IMR-90 (cell line): ENCODE measurements around the gene LAP3. TPM values are rescaled to one million over a fixed set of nuclear protein-coding genes. Genes with fewer than 3 reads are reported as not detected.

Source experiments
- ATAC-seq: fragments of 200-7000 bp; cut with Tn5 transposase; 2 replicates; pipeline ENCODE4 v1.9.1; 2020; ENCODE audit warnings: low read depth, mild to moderate bottlenecking, moderate library complexity
- BruUV-seq: library from RNA; stranded (reverse); fragments of 400-500 nt; replicated peaks from 2 replicates; lab custom pipeline; 2021; lab: Mats Ljungman, UMichigan
- CTCF ChIA-PET: fragments of 300-600 bp; formaldehyde crosslinking; extraction: SDS; loops from one replicate; lab custom pipeline; 2021; ENCODE audit warnings: antibody characterized with exemption; lab: Yijun Ruan, JAX
- POLR2A ChIA-PET: fragments of 300-600 bp; sonication (Branson Sonifier 250); formaldehyde crosslinking; loops from one replicate; lab custom pipeline; 2022; ENCODE audit warnings: antibody characterized with exemption; ENCODE audit not compliant: unreplicated experiment; lab: Charles Lee
- DNase-seq: peaks from one replicate; pipeline ENCODE4 v3.0.0; 2013
- H2AFZ ChIP-seq: replicated peaks from 2 replicates; pipeline ENCODE3; 2013; ENCODE audit warnings: low read length, mild to moderate bottlenecking; ENCODE audit not compliant: poor library complexity
- H2AK5ac ChIP-seq: 2 replicates; pipeline ENCODE4 v1.6.1; 2013; ENCODE audit warnings: low read depth, low read length, inconsistent platforms
- H2AK9ac ChIP-seq: replicated peaks from 2 replicates; pipeline ENCODE3; 2013; ENCODE audit warnings: mild to moderate bottlenecking, low read depth, low read length, moderate library complexity; ENCODE audit not compliant: poor library complexity
- H2BK120ac ChIP-seq: 2 replicates; pipeline ENCODE4 v1.6.1; 2013; ENCODE audit warnings: low read depth, low read length, inconsistent platforms
- H2BK15ac ChIP-seq: 3 replicates; pipeline ENCODE4 v1.6.1; 2013; ENCODE audit warnings: low read depth, low read length, inconsistent platforms
- H2BK20ac ChIP-seq: 2 replicates; pipeline ENCODE4 v1.6.1; 2013; ENCODE audit warnings: low read depth, mild to moderate bottlenecking, inconsistent platforms, low read length, moderate library complexity
- H2BK5ac ChIP-seq: 2 replicates; pipeline ENCODE4 v1.6.1; 2013; ENCODE audit warnings: mild to moderate bottlenecking, low read depth, low read length, inconsistent platforms; ENCODE audit not compliant: poor library complexity, severe bottlenecking
- H3K14ac ChIP-seq: replicated peaks from 2 replicates; pipeline ENCODE4 v1.6.1; 2013; ENCODE audit warnings: low read depth, low read length, inconsistent platforms
- H3K18ac ChIP-seq: 2 replicates; pipeline ENCODE4 v1.6.1; 2013; ENCODE audit warnings: low read depth, low read length, control low read depth
- H3K23ac ChIP-seq: 2 replicates; pipeline ENCODE4 v1.6.1; 2013; ENCODE audit warnings: low read depth, low read length, inconsistent platforms
- H3K27ac ChIP-seq: 2 replicates; pipeline ENCODE4 v1.5.1; 2013; ENCODE audit warnings: mild to moderate bottlenecking, control low read depth, low read length; ENCODE audit not compliant: insufficient read depth
- H3K27me3 ChIP-seq: 2 replicates; pipeline ENCODE4 v1.6.1; 2013; ENCODE audit warnings: low read length; ENCODE audit not compliant: control insufficient read depth, insufficient read depth
- H3K36me3 ChIP-seq: 2 replicates; pipeline ENCODE4 v1.6.1; 2013; ENCODE audit warnings: low read length, mixed read lengths; ENCODE audit not compliant: control insufficient read depth, insufficient read depth
- H3K4ac ChIP-seq: 2 replicates; pipeline ENCODE4 v1.6.1; 2013; ENCODE audit warnings: low read depth, low read length, inconsistent platforms
- H3K4me1 ChIP-seq: 2 replicates; pipeline ENCODE4 v1.6.1; 2013; ENCODE audit warnings: low read length, mixed read lengths; ENCODE audit not compliant: control insufficient read depth, insufficient read depth
- H3K4me2 ChIP-seq: 2 replicates; pipeline ENCODE4 v1.6.1; 2013; ENCODE audit warnings: low read depth, mild to moderate bottlenecking, control low read depth, low read length, moderate library complexity
- H3K4me3 ChIP-seq: 2 replicates; pipeline ENCODE4 v1.5.1; 2013; ENCODE audit warnings: low read depth, mild to moderate bottlenecking, control low read depth, low read length, moderate library complexity; ENCODE audit not compliant: insufficient read depth
- H3K56ac ChIP-seq: 2 replicates; pipeline ENCODE4 v1.6.1; 2013; ENCODE audit warnings: low read length, inconsistent platforms; ENCODE audit not compliant: insufficient read depth; ENCODE audit errors: extremely low read depth
- H3K79me1 ChIP-seq, 2 experiments: 2 replicates each; pipeline ENCODE4 v1.6.1; 2013; ENCODE audit warnings: low read length in 2 of 2, inconsistent platforms in 1 of 2, low read depth in 1 of 2
- H3K9ac ChIP-seq: 2 replicates; pipeline ENCODE4 v1.6.1; 2013; ENCODE audit warnings: low read depth, low read length, control low read depth
- H3K9me1 ChIP-seq: 2 replicates; pipeline ENCODE4 v1.6.1; 2013; ENCODE audit warnings: low read length, inconsistent platforms; ENCODE audit not compliant: insufficient read depth
- H3K9me3 ChIP-seq: 2 replicates; pipeline ENCODE4 v1.6.1; 2013; ENCODE audit warnings: low read length; ENCODE audit not compliant: control insufficient read depth, insufficient read depth
- H4K20me1 ChIP-seq: 2 replicates; pipeline ENCODE4 v1.6.1; 2013; ENCODE audit warnings: low read length, inconsistent platforms; ENCODE audit not compliant: insufficient read depth
- H4K5ac ChIP-seq: 2 replicates; pipeline ENCODE4 v1.6.1; 2013; ENCODE audit warnings: mild to moderate bottlenecking, low read depth, low read length, control low read depth
- H4K8ac ChIP-seq, 2 experiments: 2 replicates each; pipeline ENCODE4 v1.6.1; 2013; ENCODE audit warnings: low read depth in 2 of 2, low read length in 2 of 2, control low read depth in 1 of 2, inconsistent platforms in 1 of 2
- H4K91ac ChIP-seq: 2 replicates; pipeline ENCODE4 v1.6.1; 2013; ENCODE audit warnings: low read depth, low read length, inconsistent platforms; ENCODE audit not compliant: insufficient read depth
- CEBPB ChIP-seq: IDR thresholded peaks from 2 replicates; pipeline ENCODE4 v1.6.1; 2012; ENCODE audit warnings: low read depth, low read length, improper control_type of control experiment
- NFE2L2 ChIP-seq: fragments of 150-350 bp; IDR thresholded peaks from 2 replicates; pipeline ENCODE4 v1.6.1; 2016; ENCODE audit warnings: low read depth, mild to moderate bottlenecking, low read length
- RCOR1 ChIP-seq: IDR thresholded peaks from 2 replicates; pipeline ENCODE4 v1.6.1; 2012; ENCODE audit warnings: mild to moderate bottlenecking, low read length, improper control_type of control experiment; ENCODE audit not compliant: insufficient replicate concordance
- WGBS, 2 experiments: methylation state at CpG; one replicate each; pipeline versions ENCODE4 v1.1.5 to v1.1.7; 2013; ENCODE audit warnings: missing lambda C conversion rate in 2 of 2; ENCODE audit not compliant: insufficient read length in 1 of 2; ENCODE audit errors: extremely low coverage in 2 of 2; 5-methylcytosine and 5-hydroxymethylcytosine counted together
- dilution Hi-C: fragments of 300-500 bp; cut with HindIII; formaldehyde crosslinking; loops from one replicate; pipeline ENCODE4 v1.14.3; 2018; ENCODE audit warnings: low sequenced_read_pairs; ENCODE audit not compliant: unreplicated experiment
- in situ Hi-C: fragments of 300-500 bp; cut with MboI; formaldehyde crosslinking; loops from 3 replicates; pipeline ENCODE4 v1.14.3; 2019; ENCODE audit warnings: low sequenced_read_pairs, inconsistent platforms, mixed read lengths
- intact Hi-C: fragments of 100-400 bp; cut with micrococcal nuclease; formaldehyde crosslinking; loops from 2 replicates; pipeline ENCODE4 v1.10.0; 2022
- polyA plus RNA-seq, 3 experiments: library from polyadenylated mRNA; depleted of rRNA; stranded (reverse); fragments of >200 nt; gene quantifications; 2 replicates each; pipeline ENCODE4 v1.2.3, GENCODE V29; 2012; ENCODE audit warnings: low replicate concordance in 1 of 3
- total RNA-seq: library from RNA; depleted of rRNA; stranded (reverse); fragments of >200 nt; gene quantifications from 2 replicates; pipeline ENCODE4 v1.2.3, GENCODE V29; 2012

LAP3 gene
- total and polyA plus RNA-seq, 2 of the 4 experiments (the other 2 are of a cell fraction): 57.9 to 91.6 TPM

DNA sequence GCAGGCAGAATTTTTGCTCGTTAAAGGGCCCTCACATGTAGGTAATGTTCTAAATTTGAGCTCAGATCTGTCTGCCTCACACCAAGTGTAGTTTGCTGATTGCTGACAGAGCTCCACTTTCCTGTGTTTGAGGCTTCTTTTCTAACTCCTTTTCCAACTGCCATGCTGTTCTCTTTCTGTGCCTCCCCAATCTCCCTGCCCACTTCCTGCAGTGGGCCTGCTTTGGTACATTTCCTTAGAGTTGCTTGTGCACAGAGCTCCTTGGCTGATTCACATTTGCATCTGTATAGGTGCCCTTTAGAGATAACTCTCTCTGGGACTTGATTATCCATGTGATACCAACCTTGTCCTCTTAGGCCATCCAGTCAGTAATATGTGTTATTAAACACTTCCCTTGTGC is 41.9 kb downstream of the LAP3 start:
- Histone ChIP-seq H3K9ac (no peak overlapping the region), H2BK15ac (no peak overlapping the region), H4K8ac (no peak overlapping the region), H2BK5ac (peak overlapping the region; percentile 69), H4K20me1 (peaks cover 52% of the 10 kb centered on the region), H4K91ac (no peak overlapping the region), H3K9me1 (peaks cover 14% of the 10 kb centered on the region), H2AK5ac (no peak overlapping the region), H3K56ac (no peak overlapping the region), H3K9me3 (no peaks in the 10 kb centered on the region), H3K4me3 (no peak overlapping the region), H3K27ac (peak overlapping the region; percentile 13; the same call in 1 of the 2 replicates), H3K18ac (no peak overlapping the region), H3K4me1 (peaks cover 11% of the 10 kb centered on the region), H2AFZ (no peak overlapping the region), H2BK120ac (no peak overlapping the region), H2AK9ac (no peak overlapping the region), H3K23ac (no peak overlapping the region), H3K4ac (no peak overlapping the region), H3K79me1 (peaks cover 24 to 57% of the 10 kb centered on the region in 2 experiments), H2BK20ac (no peak overlapping the region), H3K4me2 (peak overlapping the region; percentile 55; the same call in 1 of the 2 replicates), H3K27me3 (no peaks in the 10 kb centered on the region), H3K14ac (0 out of 2 replicates have a peak overlapping the region, but pooled peaks have one; percentile 14), H4K5ac (no peak overlapping the region), H3K36me3 (peaks cover 41% of the 10 kb centered on the region)
- in situ Hi-C loops (loop anchor here (5.0 kb wide), 1 partner anchor 37 kb away; no protein-coding TSS in a partner anchor), intact Hi-C loops (no loop called here), dilution Hi-C loops (no loop called here)
- ATAC-seq (no peak), DNase-seq (no peak)
- POLR2A ChIA-PET: no interaction called here
- CTCF ChIA-PET: no interaction called here
- no peak for TF ChIP-seq CEBPB
- no peak for TF ChIP-seq RCOR1
- TF ChIP-seq NFE2L2: no peak
- WGBS, 2 experiments: no CpG with 5 or more reads among the region's 1 CpG
- BruUV-seq: no TSS peak
